ENCODE measurements around the gene PCDHA5. TPM values are rescaled to one million over a fixed set of nuclear protein-coding genes. Genes with fewer than 3 reads are reported as not detected.
"Not testable (repeated sequence)": the region's sequence is repeated elsewhere in the genome, so short reads cannot be mapped to it uniquely, and the experiment has no call there.

The PCDHA5 gene
- total and polyA plus RNA-seq, 2 experiments from 2014 or later = 0.53 to 1.5 TPM

- H3K27me3 ChIP-seq = no peaks in the 10 kb centered on the region
- no peak overlapping the region for H3K27ac ChIP-seq
- no peaks in the 10 kb centered on the region for H3K36me3 ChIP-seq
- no peak for TF ChIP-seq CTCF (IDR thresholded peaks at IDR 0.05; ENCODE audit: low read depth, low read length)
- no peaks in the 10 kb centered on the region for H3K4me1 ChIP-seq (ENCODE audit: low read depth)
- DNase-seq (ENCODE audit: low read depth in 1 of 2, low spot score in 1 of 2) = no peak
- no peak overlapping the region for H3K4me3 ChIP-seq
- H3K9me3 ChIP-seq (ENCODE audit: low read depth) = no peaks in the 10 kb centered on the region
These were observed 842 bp downstream of the PCDHA5 start for GRCh38 chr5:140822281-140822629.

DNA sequence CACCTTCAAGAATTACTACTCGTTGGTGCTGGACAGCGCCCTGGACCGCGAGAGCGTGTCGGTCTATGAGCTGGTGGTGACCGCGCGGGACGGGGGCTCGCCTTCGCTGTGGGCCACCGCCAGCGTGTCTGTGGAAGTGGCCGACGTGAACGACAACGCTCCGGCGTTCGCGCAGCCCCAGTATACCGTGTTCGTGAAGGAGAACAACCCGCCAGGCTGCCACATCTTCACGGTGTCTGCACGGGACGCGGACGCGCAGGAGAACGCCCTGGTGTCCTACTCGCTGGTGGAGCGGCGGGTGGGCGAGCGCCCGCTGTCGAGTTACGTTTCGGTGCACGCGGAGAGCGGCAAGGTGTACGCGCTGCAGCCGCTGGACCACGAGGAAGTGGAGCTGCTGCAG is 1.6 kb downstream of the PCDHA5 start:
- H3K4me3 ChIP-seq; H3K27ac ChIP-seq; H3K9me3 ChIP-seq (ENCODE audit: low read depth); H3K27me3 ChIP-seq; H3K4me1 ChIP-seq (ENCODE audit: low read depth); DNase-seq (ENCODE audit: low read depth in 1 of 2, low spot score in 1 of 2); H3K36me3 ChIP-seq: not testable (repeated sequence)

DNA sequence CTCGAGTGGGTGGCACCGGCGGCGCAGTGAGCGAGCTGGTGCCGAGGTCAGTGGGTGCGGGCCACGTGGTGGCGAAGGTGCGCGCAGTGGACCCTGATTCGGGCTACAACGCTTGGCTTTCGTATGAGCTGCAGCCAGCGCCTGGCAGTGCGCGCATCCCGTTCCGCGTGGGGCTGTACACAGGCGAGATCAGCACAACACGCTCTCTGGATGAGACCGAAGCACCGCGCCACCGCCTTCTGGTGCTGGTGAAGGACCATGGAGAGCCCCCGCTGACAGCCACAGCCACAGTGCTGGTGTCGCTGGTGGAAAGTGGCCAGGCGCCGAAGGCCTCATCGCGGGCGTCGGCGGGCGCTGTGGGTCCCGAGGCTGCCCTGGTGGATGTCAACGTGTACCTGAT is 2.1 kb downstream of the PCDHA5 start:
- Histone ChIP-seq H3K36me3 (no peaks in the 10 kb centered on the region), H3K27ac (no peak overlapping the region), H3K4me1 (ENCODE audit: low read depth) (no peaks in the 10 kb centered on the region), H3K9me3 (ENCODE audit: low read depth) (no peaks in the 10 kb centered on the region), H3K27me3 (no peaks in the 10 kb centered on the region), H3K4me3 (no peak overlapping the region)
- no peak for TF ChIP-seq CTCF (IDR thresholded peaks at IDR 0.05; ENCODE audit: low read depth, low read length)
- DNase-seq (ENCODE audit: low read depth in 1 of 2, low spot score in 1 of 2) = no peak

DNA sequence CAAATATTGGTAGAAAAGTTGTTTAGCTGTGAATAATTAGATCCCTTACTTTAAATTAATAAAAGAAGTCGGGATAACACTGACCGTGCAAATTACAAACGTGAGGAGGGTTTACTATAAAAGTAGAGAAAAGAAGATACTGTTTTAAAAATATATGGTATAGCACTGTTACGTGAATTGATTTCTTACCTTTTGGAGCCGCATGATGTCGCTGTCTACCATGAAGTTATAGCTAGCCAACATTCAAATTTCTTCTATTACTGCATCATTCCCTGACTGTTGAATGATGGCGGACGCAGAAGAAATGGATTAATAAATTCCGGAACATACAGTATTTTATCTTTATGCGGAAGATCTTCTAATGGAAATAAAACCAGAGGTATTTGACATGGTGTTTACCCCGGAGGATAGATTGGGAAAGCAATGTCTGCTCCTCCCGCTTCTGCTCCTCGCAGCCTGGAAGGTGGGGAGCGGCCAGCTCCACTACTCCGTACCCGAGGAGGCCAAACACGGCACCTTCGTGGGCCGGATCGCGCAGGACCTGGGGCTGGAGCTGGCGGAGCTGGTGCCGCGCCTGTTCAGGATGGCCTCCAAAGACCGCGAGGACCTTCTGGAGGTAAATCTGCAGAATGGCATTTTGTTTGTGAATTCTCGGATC is 6.4 kb downstream of the PCDHA5 start, which contains the start of gene PCDHA6:
Gene PCDHA6 (plus strand): TSS at position 257 of the 658 bp plus-strand sequence. CDS start 132 bp downstream, at position 389.
- H3K4me3 ChIP-seq = peak within 1 kb of the TSS; percentile 51
- no peaks in the 10 kb centered on the region for H3K9me3 ChIP-seq (ENCODE audit: low read depth)
- no peak for TF ChIP-seq CTCF (IDR thresholded peaks at IDR 0.05; ENCODE audit: low read depth, low read length)
- no peak within 1 kb of the TSS for H3K27ac ChIP-seq
- H3K36me3 ChIP-seq = no peaks in the 10 kb centered on the region
- no peaks in the 10 kb centered on the region for H3K4me1 ChIP-seq (ENCODE audit: low read depth)
- H3K27me3 ChIP-seq = no peaks in the 10 kb centered on the region
- peak in 1 of 2 donors; percentile 47 for DNase-seq (ENCODE audit: low read depth in 1 of 2, low spot score in 1 of 2)

- H3K4me3 ChIP-seq = peak overlapping the region; percentile 51
These were observed 6.9 kb downstream of the PCDHA5 start for GRCh38 chr5:140828362-140828737.

DNA sequence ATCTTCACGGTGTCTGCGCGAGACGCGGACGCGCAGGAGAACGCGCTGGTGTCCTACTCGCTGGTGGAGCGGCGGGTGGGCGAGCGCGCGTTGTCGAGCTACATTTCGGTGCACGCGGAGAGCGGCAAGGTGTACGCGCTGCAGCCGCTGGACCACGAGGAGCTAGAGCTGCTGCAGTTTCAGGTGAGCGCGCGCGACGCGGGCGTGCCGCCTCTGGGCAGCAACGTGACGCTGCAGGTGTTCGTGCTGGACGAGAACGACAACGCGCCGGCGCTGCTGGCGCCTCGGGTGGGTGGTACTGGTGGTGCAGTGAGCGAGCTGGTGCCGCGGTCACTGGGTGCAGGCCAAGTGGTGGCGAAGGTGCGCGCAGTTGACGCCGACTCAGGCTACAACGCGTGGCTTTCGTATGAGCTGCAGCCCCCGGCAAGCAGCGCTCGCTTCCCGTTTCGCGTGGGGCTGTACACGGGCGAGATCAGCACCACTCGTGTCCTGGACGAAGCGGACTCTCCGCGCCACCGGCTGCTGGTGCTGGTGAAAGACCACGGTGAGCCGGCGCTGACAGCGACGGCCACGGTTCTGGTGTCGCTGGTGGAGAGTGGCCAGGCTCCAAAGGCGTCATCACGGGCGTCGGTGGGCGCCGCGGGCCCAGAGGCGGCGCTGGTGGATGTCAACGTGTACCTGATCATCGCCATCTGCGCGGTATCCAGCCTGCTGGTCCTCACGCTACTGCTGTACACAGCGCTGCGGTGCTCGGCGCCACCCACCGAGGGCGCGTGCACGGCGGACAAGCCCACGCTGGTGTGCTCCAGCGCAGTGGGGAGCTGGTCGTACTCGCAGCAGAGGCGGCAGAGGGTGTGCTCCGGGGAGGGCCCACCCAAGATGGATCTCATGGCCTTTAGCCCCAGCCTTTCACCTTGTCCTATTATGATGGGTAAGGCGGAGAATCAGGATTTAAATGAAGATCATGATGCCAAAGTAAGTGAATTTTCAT is 8.4 kb downstream of the PCDHA5 start:
- not testable (repeated sequence) for H3K27ac ChIP-seq; H3K36me3 ChIP-seq; H3K9me3 ChIP-seq (ENCODE audit: low read depth); H3K4me3 ChIP-seq; H3K4me1 ChIP-seq (ENCODE audit: low read depth); H3K27me3 ChIP-seq; DNase-seq (ENCODE audit: low read depth in 1 of 2, low spot score in 1 of 2)

More at GRCh38 chr5:140828362-140828737, 6.9 kb downstream of the PCDHA5 start:
- no peaks in the 10 kb centered on the region for H3K27me3 ChIP-seq
- no peak for TF ChIP-seq CTCF (IDR thresholded peaks at IDR 0.05; ENCODE audit: low read depth, low read length)
- no peaks in the 10 kb centered on the region for H3K36me3 ChIP-seq
- no peaks in the 10 kb centered on the region for H3K9me3 ChIP-seq (ENCODE audit: low read depth)
- no peaks in the 10 kb centered on the region for H3K4me1 ChIP-seq (ENCODE audit: low read depth)
- no peak overlapping the region for H3K27ac ChIP-seq
- DNase-seq (ENCODE audit: low read depth in 1 of 2, low spot score in 1 of 2) = peak in 1 of 2 donors; percentile 31

Data from cardiac muscle cell (in vitro differentiated cells and primary cell).